ENCODE results near the gene SPATS2L. TPM values are rescaled to one million over a fixed set of nuclear protein-coding genes. Genes with fewer than 3 reads are reported as not detected.

The SPATS2L gene
- total and polyA plus RNA-seq, 2 donors: 34.8 to 58.3 TPM

GRCh38 chr2:200416878-200417277 is 110.4 kb downstream of the SPATS2L start:
- DNase-seq (ENCODE audit: low read depth in 6 of 9, low spot score in 9 of 9): no peak
- 93% methylated on average over 8 of the region's 8 CpGs for WGBS
- Histone ChIP-seq H3K27me3 (ENCODE audit: control insufficient read depth in 2 of 2, insufficient read depth in 1 of 2, low read length in 1 of 2) (no peaks in the 10 kb centered on the region), H3K36me3 (ENCODE audit: control insufficient read depth in 2 of 2, insufficient read depth in 2 of 2, low read length in 1 of 2) (peaks cover 0 to 2% of the 10 kb centered on the region in 2 donors), H3K4me1 (ENCODE audit: control insufficient read depth in 2 of 2, insufficient read depth in 2 of 2, low read length in 2 of 2) (peaks cover 0 to 5% of the 10 kb centered on the region in 2 donors), H3K9me3 (ENCODE audit: control insufficient read depth in 2 of 2, insufficient read depth in 1 of 2, low read length in 1 of 2) (no peaks in the 10 kb centered on the region), H3K27ac (ENCODE audit: low read depth in 1 of 2, low read length in 1 of 2) (no peak overlapping the region), H3K4me3 (ENCODE audit: low read length in 2 of 2) (no peak overlapping the region)

GRCh38 chr2:200417366-200417765 is 110.9 kb downstream of the SPATS2L start:
- no peak for DNase-seq (ENCODE audit: low read depth in 6 of 9, low spot score in 9 of 9)
- H3K36me3 ChIP-seq (ENCODE audit: control insufficient read depth in 2 of 2, insufficient read depth in 2 of 2, low read length in 1 of 2): peaks cover 0 to 2% of the 10 kb centered on the region in 2 donors

GRCh38 chr2:200418399-200418798 is 111.9 kb downstream of the SPATS2L start:
- Histone ChIP-seq H3K4me3 (ENCODE audit: low read length in 2 of 2) (no peak overlapping the region), H3K4me1 (ENCODE audit: control insufficient read depth in 2 of 2, insufficient read depth in 2 of 2, low read length in 2 of 2) (peaks cover 0 to 5% of the 10 kb centered on the region in 2 donors), H3K36me3 (ENCODE audit: control insufficient read depth in 2 of 2, insufficient read depth in 2 of 2, low read length in 1 of 2) (peaks cover 0 to 2% of the 10 kb centered on the region in 2 donors), H3K27me3 (ENCODE audit: control insufficient read depth in 2 of 2, insufficient read depth in 1 of 2, low read length in 1 of 2) (no peaks in the 10 kb centered on the region), H3K9me3 (ENCODE audit: control insufficient read depth in 2 of 2, insufficient read depth in 1 of 2, low read length in 1 of 2) (no peaks in the 10 kb centered on the region), H3K27ac (ENCODE audit: low read depth in 1 of 2, low read length in 1 of 2) (no peak overlapping the region)
- WGBS: 97% methylated on average over 2 of the region's 2 CpGs
- no peak for DNase-seq (ENCODE audit: low read depth in 6 of 9, low spot score in 9 of 9)

More at GRCh38 chr2:200417366-200417765, 110.9 kb downstream of the SPATS2L start:
- no peak overlapping the region for H3K4me3 ChIP-seq (ENCODE audit: low read length in 2 of 2)
- H3K9me3 ChIP-seq (ENCODE audit: control insufficient read depth in 2 of 2, insufficient read depth in 1 of 2, low read length in 1 of 2): no peaks in the 10 kb centered on the region
- H3K27ac ChIP-seq (ENCODE audit: low read depth in 1 of 2, low read length in 1 of 2): no peak overlapping the region
- H3K4me1 ChIP-seq (ENCODE audit: control insufficient read depth in 2 of 2, insufficient read depth in 2 of 2, low read length in 2 of 2): peaks cover 0 to 5% of the 10 kb centered on the region in 2 donors
- H3K27me3 ChIP-seq (ENCODE audit: control insufficient read depth in 2 of 2, insufficient read depth in 1 of 2, low read length in 1 of 2): no peaks in the 10 kb centered on the region

- Histone ChIP-seq H3K27ac (ENCODE audit: low read depth in 1 of 2, low read length in 1 of 2) (no peak overlapping the region), H3K4me3 (ENCODE audit: low read length in 2 of 2) (no peak overlapping the region), H3K27me3 (ENCODE audit: control insufficient read depth in 2 of 2, insufficient read depth in 1 of 2, low read length in 1 of 2) (no peaks in the 10 kb centered on the region), H3K36me3 (ENCODE audit: control insufficient read depth in 2 of 2, insufficient read depth in 2 of 2, low read length in 1 of 2) (peaks cover 0 to 2% of the 10 kb centered on the region in 2 donors), H3K4me1 (ENCODE audit: control insufficient read depth in 2 of 2, insufficient read depth in 2 of 2, low read length in 2 of 2) (peaks cover 0 to 5% of the 10 kb centered on the region in 2 donors), H3K9me3 (ENCODE audit: control insufficient read depth in 2 of 2, insufficient read depth in 1 of 2, low read length in 1 of 2) (no peaks in the 10 kb centered on the region)
- 97% methylated on average over 9 of the region's 9 CpGs for WGBS
- DNase-seq (ENCODE audit: low read depth in 6 of 9, low spot score in 9 of 9): no peak
These were observed 112.8 kb downstream of the SPATS2L start for GRCh38 chr2:200419325-200419724.

- Histone ChIP-seq H3K27me3 (ENCODE audit: control insufficient read depth in 2 of 2, insufficient read depth in 1 of 2, low read length in 1 of 2) (no peaks in the 10 kb centered on the region), H3K27ac (ENCODE audit: low read depth in 1 of 2, low read length in 1 of 2) (no peak overlapping the region), H3K36me3 (ENCODE audit: control insufficient read depth in 2 of 2, insufficient read depth in 2 of 2, low read length in 1 of 2) (peaks cover 0 to 2% of the 10 kb centered on the region in 2 donors), H3K4me1 (ENCODE audit: control insufficient read depth in 2 of 2, insufficient read depth in 2 of 2, low read length in 2 of 2) (peaks cover 0 to 5% of the 10 kb centered on the region in 2 donors), H3K9me3 (ENCODE audit: control insufficient read depth in 2 of 2, insufficient read depth in 1 of 2, low read length in 1 of 2) (no peaks in the 10 kb centered on the region), H3K4me3 (ENCODE audit: low read length in 2 of 2) (no peak overlapping the region)
- WGBS: 99% methylated on average over 1 of the region's 1 CpG
- DNase-seq (ENCODE audit: low read depth in 6 of 9, low spot score in 9 of 9): no peak
These were observed 114.8 kb downstream of the SPATS2L start for GRCh38 chr2:200421270-200421669.

- over 99% methylated on average over 2 of the region's 2 CpGs for WGBS
- Histone ChIP-seq H3K9me3 (ENCODE audit: control insufficient read depth in 2 of 2, insufficient read depth in 1 of 2, low read length in 1 of 2) (no peaks in the 10 kb centered on the region), H3K27ac (ENCODE audit: low read depth in 1 of 2, low read length in 1 of 2) (no peak overlapping the region), H3K27me3 (ENCODE audit: control insufficient read depth in 2 of 2, insufficient read depth in 1 of 2, low read length in 1 of 2) (no peaks in the 10 kb centered on the region), H3K36me3 (ENCODE audit: control insufficient read depth in 2 of 2, insufficient read depth in 2 of 2, low read length in 1 of 2) (peaks cover 0 to 2% of the 10 kb centered on the region in 2 donors), H3K4me1 (ENCODE audit: control insufficient read depth in 2 of 2, insufficient read depth in 2 of 2, low read length in 2 of 2) (peaks cover 0 to 4% of the 10 kb centered on the region in 2 donors), H3K4me3 (ENCODE audit: low read length in 2 of 2) (no peak overlapping the region)
- DNase-seq (ENCODE audit: low read depth in 6 of 9, low spot score in 9 of 9): no peak
These were observed 115.6 kb downstream of the SPATS2L start for GRCh38 chr2:200422071-200422470.

- no peak for DNase-seq (ENCODE audit: low read depth in 6 of 9, low spot score in 9 of 9)
- Histone ChIP-seq H3K27ac (ENCODE audit: low read depth in 1 of 2, low read length in 1 of 2) (no peak overlapping the region), H3K4me1 (ENCODE audit: control insufficient read depth in 2 of 2, insufficient read depth in 2 of 2, low read length in 2 of 2) (peaks cover 0 to 4% of the 10 kb centered on the region in 2 donors), H3K4me3 (ENCODE audit: low read length in 2 of 2) (no peak overlapping the region), H3K9me3 (ENCODE audit: control insufficient read depth in 2 of 2, insufficient read depth in 1 of 2, low read length in 1 of 2) (no peaks in the 10 kb centered on the region), H3K27me3 (ENCODE audit: control insufficient read depth in 2 of 2, insufficient read depth in 1 of 2, low read length in 1 of 2) (no peaks in the 10 kb centered on the region), H3K36me3 (ENCODE audit: control insufficient read depth in 2 of 2, insufficient read depth in 2 of 2, low read length in 1 of 2) (peaks cover 0 to 2% of the 10 kb centered on the region in 2 donors)
- 95% methylated on average over 7 of the region's 7 CpGs for WGBS
These were observed 116.2 kb downstream of the SPATS2L start for GRCh38 chr2:200422532-200423261.

GRCh38 chr2:200423541-200423940 is 117.0 kb downstream of the SPATS2L start:
- WGBS: 95% methylated on average over 2 of the region's 2 CpGs
- H3K27ac ChIP-seq (ENCODE audit: low read depth in 1 of 2, low read length in 1 of 2): no peak overlapping the region
- peaks cover 0 to 2% of the 10 kb centered on the region in 2 donors for H3K36me3 ChIP-seq (ENCODE audit: control insufficient read depth in 2 of 2, insufficient read depth in 2 of 2, low read length in 1 of 2)

GRCh38 chr2:200425026-200425821 is 118.7 kb downstream of the SPATS2L start:
- no peaks in the 10 kb centered on the region for H3K9me3 ChIP-seq (ENCODE audit: control insufficient read depth in 2 of 2, insufficient read depth in 1 of 2, low read length in 1 of 2)
- no peak overlapping the region for H3K4me3 ChIP-seq (ENCODE audit: low read length in 2 of 2)
- DNase-seq (ENCODE audit: low read depth in 6 of 9, low spot score in 9 of 9): no peak
- no peak overlapping the region for H3K27ac ChIP-seq (ENCODE audit: low read depth in 1 of 2, low read length in 1 of 2)
- peaks cover 0 to 2% of the 10 kb centered on the region in 2 donors for H3K36me3 ChIP-seq (ENCODE audit: control insufficient read depth in 2 of 2, insufficient read depth in 2 of 2, low read length in 1 of 2)
- no peaks in the 10 kb centered on the region for H3K27me3 ChIP-seq (ENCODE audit: control insufficient read depth in 2 of 2, insufficient read depth in 1 of 2, low read length in 1 of 2)
- 96% methylated on average over 14 of the region's 14 CpGs for WGBS
- peaks cover 0 to 4% of the 10 kb centered on the region in 2 donors for H3K4me1 ChIP-seq (ENCODE audit: control insufficient read depth in 2 of 2, insufficient read depth in 2 of 2, low read length in 2 of 2)

More at GRCh38 chr2:200423541-200423940, 117.0 kb downstream of the SPATS2L start:
- Histone ChIP-seq H3K9me3 (ENCODE audit: control insufficient read depth in 2 of 2, insufficient read depth in 1 of 2, low read length in 1 of 2) (no peaks in the 10 kb centered on the region), H3K4me1 (ENCODE audit: control insufficient read depth in 2 of 2, insufficient read depth in 2 of 2, low read length in 2 of 2) (peaks cover 0 to 4% of the 10 kb centered on the region in 2 donors), H3K27me3 (ENCODE audit: control insufficient read depth in 2 of 2, insufficient read depth in 1 of 2, low read length in 1 of 2) (no peaks in the 10 kb centered on the region), H3K4me3 (ENCODE audit: low read length in 2 of 2) (no peak overlapping the region)
- no peak for DNase-seq (ENCODE audit: low read depth in 6 of 9, low spot score in 9 of 9)
